OCI-LY3 (cell line): Measurements from ENCODE around the gene PPP6R1.

ENCODE experiments used
- H2AFZ ChIP-seq: fragments of 200-600, 300-600 bp; shearing (Covaris generic); 2 replicates; pipeline ENCODE4 v1.6.0; 2014; ENCODE audit warnings: antibody characterized with exemption, low read depth, low read length
- H3K27ac ChIP-seq: fragments of 200-600, 300-600 bp; sonication (generic); 2 replicates; pipeline ENCODE4 v1.5.1; 2014; ENCODE audit warnings: mild to moderate bottlenecking, low read length, moderate library complexity, mixed read lengths
- H3K27me3 ChIP-seq: fragments of 200-600, 300-600 bp; sonication (generic); 2 replicates; pipeline ENCODE4 v1.6.1; 2014; ENCODE audit warnings: low read depth, low read length, mixed read lengths
- H3K36me3 ChIP-seq: fragments of 200-600, 300-600 bp; sonication (generic); replicated peaks from 2 replicates; pipeline ENCODE3; 2014; ENCODE audit warnings: low read depth, low read length, mixed read lengths
- H3K4me1 ChIP-seq: fragments of 300-600, 200-600 bp; sonication (generic); 2 replicates; pipeline ENCODE4 v1.6.1; 2014; ENCODE audit warnings: low read length, mixed read lengths
- H3K4me2 ChIP-seq: fragments of 200-600, 300-600 bp; sonication (generic); 2 replicates; pipeline ENCODE4 v1.6.1; 2014; ENCODE audit warnings: low read length, mixed read lengths
- H3K4me3 ChIP-seq: fragments of 300-600, 200-600 bp; sonication (generic); 2 replicates; pipeline ENCODE4 v1.5.1; 2014; ENCODE audit warnings: antibody characterized with exemption, mild to moderate bottlenecking, low read length, moderate library complexity
- H3K79me2 ChIP-seq: fragments of 300-600, 200-600 bp; shearing (Covaris generic); 2 replicates; pipeline ENCODE4 v1.6.1; 2014; ENCODE audit warnings: mild to moderate bottlenecking, low read length, mixed read lengths
- H3K9ac ChIP-seq: fragments of 300-600, 200-600 bp; shearing (Covaris generic); 2 replicates; pipeline ENCODE4 v1.6.0; 2014; ENCODE audit warnings: mild to moderate bottlenecking, low read length, moderate library complexity
- H3K9me3 ChIP-seq: fragments of 200-600, 300-600 bp; shearing (Covaris generic); 2 replicates; pipeline ENCODE4 v1.6.1; 2014; ENCODE audit warnings: low read length, mixed read lengths; ENCODE audit not compliant: insufficient read depth
- H4K20me1 ChIP-seq: fragments of 200-600, 300-600 bp; sonication (generic); 2 replicates; pipeline ENCODE4 v1.6.1; 2016; ENCODE audit warnings: low read length, mixed read lengths; ENCODE audit not compliant: insufficient read depth
- EZH2phosphoT487 ChIP-seq: fragments of 200-600 bp; shearing (Covaris generic); IDR thresholded peaks from 2 replicates; pipeline ENCODE4 v1.6.1; 2018; ENCODE audit warnings: antibody characterized with exemption, mixed run types, low read depth
- TF ChIP-seq, protein P1 (sequence below): fragments of 200-600, 300-600 bp; sonication (generic); IDR thresholded peaks from 2 replicates; pipeline ENCODE4 v1.5.1; 2014; ENCODE audit warnings: antibody characterized with exemption, low read length, low read depth

PPP6R1 gene

DNA sequence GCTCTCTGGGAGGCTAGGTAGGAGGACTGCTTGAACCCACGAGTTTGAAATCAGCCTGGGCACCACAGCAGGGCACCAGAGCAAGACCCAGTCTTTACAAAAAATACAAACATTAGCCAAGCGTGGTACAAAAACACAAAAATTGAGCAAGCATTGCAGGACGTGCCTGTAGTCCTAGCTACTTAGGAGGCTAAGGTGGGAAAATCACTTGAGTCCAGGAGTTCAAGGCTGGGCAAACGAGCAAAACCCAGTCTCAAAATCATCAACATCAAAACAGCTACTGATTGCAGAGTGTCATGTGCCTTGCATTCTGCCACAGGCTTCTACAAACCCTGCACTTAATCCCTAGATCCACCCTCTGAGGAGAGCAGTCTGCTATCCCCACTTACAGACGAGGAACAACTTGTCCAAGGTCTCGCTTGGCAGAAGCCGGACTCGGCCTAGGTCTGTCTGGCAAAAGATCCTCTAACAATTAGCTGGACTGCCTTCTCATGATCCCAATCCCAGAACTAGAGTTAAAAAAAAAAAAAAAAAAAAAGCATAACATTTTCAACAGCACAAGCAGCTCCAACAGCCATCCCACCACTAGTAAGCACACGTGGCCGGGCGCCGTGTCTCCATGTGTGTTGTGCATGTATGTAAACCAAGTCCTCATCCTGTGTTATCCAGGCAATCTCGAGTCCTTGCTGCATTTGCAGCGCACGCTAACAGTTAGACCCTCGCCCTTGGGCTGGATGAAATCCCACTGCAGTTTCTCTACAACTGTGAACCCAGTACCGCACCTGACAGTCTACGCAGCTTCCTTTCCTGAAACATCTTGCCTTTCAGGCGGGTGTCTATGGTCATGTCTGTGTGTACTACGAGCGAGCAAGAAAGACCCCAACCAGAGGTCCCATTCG lies 2.0 kb downstream of the PPP6R1 start:
- H3K4me2 ChIP-seq: peak overlapping the region; percentile 100

DNA sequence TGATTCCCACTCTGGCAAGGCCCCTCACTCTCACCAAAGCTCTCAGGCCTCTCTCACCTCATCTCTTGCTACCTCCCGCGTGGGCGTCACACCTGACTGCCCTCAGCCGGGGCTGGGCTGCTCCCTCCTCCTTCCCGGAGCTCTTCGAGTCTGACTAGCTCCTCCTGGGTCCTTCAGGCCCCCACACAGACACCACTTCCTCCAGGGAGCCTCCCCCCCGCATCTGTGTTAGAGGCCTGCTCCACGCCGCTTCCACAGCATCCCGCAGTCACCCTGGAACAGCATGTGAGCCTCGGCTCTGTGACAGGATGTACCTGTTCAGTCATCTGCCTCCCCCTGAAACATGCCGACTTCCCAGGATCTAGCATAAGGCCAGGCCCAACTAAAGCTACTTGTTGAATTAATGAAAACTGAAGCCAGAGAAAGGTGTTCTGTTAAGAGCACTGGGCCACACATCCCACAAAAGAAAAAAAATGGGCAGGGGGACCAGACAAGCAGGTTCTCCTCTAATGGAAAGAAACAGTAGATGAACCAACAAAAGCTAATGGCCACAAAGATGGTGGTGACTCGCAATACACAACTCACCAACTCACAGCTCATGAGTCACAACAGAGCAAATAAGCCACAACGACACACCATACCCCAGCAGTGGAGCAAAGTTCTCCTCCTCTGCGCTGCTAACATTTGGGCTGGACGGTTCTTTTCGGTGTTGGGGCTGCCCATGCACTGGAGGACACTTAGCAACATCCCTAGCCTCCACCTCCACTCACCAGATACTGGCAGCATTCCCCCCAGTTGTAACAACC lies 3.0 kb downstream of the PPP6R1 start:
- Histone ChIP-seq H4K20me1 (peaks cover 49% of the 10 kb centered on the region), H3K27me3 (no peaks in the 10 kb centered on the region), H3K79me2 (peaks cover 88% of the 10 kb centered on the region), H2AFZ (no peak overlapping the region), H3K27ac (peak overlapping the region; percentile 99), H3K4me2 (peak overlapping the region; percentile 100), H3K9ac (peak overlapping the region; percentile 99), H3K4me1 (peaks cover 59% of the 10 kb centered on the region), H3K9me3 (no peaks in the 10 kb centered on the region), H3K36me3 (peaks cover 56% of the 10 kb centered on the region), H3K4me3 (peak overlapping the region; percentile 97)
- TF ChIP-seq EZH2phosphoT487: no peak
- TF ChIP-seq, protein P1, sequence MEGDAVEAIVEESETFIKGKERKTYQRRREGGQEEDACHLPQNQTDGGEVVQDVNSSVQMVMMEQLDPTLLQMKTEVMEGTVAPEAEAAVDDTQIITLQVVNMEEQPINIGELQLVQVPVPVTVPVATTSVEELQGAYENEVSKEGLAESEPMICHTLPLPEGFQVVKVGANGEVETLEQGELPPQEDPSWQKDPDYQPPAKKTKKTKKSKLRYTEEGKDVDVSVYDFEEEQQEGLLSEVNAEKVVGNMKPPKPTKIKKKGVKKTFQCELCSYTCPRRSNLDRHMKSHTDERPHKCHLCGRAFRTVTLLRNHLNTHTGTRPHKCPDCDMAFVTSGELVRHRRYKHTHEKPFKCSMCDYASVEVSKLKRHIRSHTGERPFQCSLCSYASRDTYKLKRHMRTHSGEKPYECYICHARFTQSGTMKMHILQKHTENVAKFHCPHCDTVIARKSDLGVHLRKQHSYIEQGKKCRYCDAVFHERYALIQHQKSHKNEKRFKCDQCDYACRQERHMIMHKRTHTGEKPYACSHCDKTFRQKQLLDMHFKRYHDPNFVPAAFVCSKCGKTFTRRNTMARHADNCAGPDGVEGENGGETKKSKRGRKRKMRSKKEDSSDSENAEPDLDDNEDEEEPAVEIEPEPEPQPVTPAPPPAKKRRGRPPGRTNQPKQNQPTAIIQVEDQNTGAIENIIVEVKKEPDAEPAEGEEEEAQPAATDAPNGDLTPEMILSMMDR: no peak

More for the DNA sequence above, 2.0 kb downstream of the PPP6R1 start:
- Histone ChIP-seq H3K9ac (peak overlapping the region; percentile 99), H3K27ac (peak overlapping the region; percentile 99), H3K27me3 (no peaks in the 10 kb centered on the region), H2AFZ (no peak overlapping the region), H3K79me2 (peaks cover 78% of the 10 kb centered on the region), H3K4me1 (peaks cover 50% of the 10 kb centered on the region), H3K36me3 (peaks cover 47% of the 10 kb centered on the region), H3K9me3 (no peaks in the 10 kb centered on the region), H4K20me1 (peaks cover 39% of the 10 kb centered on the region), H3K4me3 (peak overlapping the region; percentile 97)
- no peak for TF ChIP-seq EZH2phosphoT487
- TF ChIP-seq, protein P1: no peak

DNA sequence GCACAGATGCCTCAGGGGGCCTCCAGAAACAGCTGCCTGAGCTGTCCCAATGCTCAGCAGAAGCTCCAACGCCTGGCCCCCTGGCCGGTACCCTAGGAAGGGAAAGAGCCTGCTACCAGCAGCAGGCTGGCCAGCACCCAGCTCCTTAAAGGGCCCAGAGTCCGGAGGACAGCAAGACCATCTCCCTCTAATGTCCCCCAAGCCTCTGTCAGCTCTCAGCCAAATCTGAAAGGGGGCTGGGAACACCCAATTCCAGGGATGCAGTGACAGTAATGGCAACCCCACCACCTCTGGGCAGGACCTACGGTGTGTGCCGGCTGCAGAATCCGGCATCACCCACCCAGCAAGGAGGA lies 4.2 kb downstream of the PPP6R1 start:
- Histone ChIP-seq H3K27me3 (no peaks in the 10 kb centered on the region), H3K4me1 (peaks cover 51% of the 10 kb centered on the region), H3K9ac (peak overlapping the region; percentile 99), H2AFZ (no peak overlapping the region), H3K4me3 (peak overlapping the region; percentile 97), H3K27ac (peak overlapping the region; percentile 99), H3K4me2 (peak overlapping the region; percentile 100), H3K79me2 (peaks cover 96% of the 10 kb centered on the region), H3K9me3 (no peaks in the 10 kb centered on the region), H3K36me3 (peaks cover 66% of the 10 kb centered on the region), H4K20me1 (peaks cover 62% of the 10 kb centered on the region)
- TF ChIP-seq, protein P1: no peak
- no peak for TF ChIP-seq EZH2phosphoT487
